GM18520 (cell line): ENCODE data around the gene CRLF2.
"Not testable (repeated sequence)": the region's sequence is repeated elsewhere in the genome, so short reads cannot be mapped to it uniquely, and the experiment has no call there.

ENCODE experiments used
- ATAC-seq: cut with Tn5 transposase; IDR thresholded peaks from one replicate; pipeline ENCODE4 v1.9.1; 2021; ENCODE audit not compliant: unreplicated experiment

CRLF2 gene

DNA sequence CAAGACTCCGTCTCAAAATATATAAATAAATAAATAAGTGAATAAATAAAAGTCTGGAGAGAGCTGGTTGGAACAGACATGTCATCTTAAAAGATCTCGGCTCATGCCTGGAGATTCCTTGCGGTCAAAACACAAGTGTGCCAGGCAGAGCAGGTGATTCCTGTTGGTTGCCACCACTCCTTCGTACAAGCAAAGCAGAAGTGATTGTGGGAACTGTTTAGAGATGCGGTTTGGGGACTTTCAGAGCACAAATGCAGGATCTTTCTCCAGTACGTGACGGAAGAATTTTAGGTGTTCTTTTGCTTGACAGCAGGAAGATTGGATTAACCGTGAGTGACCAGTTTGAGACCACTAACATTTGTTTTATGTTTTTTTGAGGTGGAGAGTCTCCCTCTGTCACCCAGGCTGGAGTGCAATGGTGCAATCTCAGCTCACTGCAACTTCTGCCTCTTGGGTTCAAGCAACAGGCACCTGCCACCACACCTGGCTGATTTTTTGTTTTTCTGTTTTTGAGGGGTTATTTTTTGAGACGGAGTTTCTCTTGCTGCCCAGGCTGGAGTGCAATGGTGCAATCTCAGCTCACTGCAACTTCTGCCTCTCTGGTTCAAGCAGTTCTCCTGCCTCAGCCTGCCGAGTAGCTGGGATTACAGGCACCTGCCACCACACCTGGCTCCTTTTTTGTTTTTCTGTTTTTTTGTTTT is 2.8 kb upstream of the CRLF2 start:
- ATAC-seq = no peak

DNA sequence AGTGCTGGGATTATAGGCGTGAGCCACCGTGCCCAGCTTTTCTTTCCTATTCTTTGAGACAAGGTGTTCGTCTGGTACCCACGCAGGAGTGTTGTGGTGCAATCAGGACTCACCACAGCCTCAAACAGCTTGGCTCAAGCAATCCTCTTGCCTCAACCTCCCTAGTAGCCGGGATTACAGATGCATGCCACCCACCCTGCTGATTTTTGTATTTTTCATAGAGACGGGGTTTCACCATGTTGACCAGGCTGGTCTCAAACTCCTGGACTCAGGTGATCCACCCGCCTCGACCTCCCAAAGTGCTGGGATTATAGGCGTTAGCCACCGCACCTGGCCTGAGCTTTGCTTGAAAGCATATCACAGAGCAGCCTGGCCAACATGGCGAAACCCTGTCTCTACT is 1.5 kb upstream of the CRLF2 start:
- no peak for ATAC-seq

DNA sequence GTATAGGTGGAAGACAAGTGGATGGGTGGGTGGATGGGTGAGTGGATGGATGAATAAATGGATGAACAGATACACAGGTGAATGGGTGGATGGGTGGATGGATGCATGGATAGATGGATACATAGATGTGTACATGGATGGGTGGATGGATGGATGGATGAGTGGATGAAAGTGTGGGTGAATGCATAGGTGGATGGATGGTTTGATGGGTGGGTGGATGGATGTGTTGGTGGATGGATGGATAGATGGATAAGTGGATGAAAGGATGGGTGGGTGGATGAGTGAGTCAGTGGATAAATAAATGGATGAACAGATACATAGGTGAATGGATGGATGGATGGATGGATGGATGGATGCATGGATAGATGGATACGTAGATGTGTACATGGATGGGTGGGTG is 1.6 kb downstream of the CRLF2 start:
- ATAC-seq = no peak

DNA sequence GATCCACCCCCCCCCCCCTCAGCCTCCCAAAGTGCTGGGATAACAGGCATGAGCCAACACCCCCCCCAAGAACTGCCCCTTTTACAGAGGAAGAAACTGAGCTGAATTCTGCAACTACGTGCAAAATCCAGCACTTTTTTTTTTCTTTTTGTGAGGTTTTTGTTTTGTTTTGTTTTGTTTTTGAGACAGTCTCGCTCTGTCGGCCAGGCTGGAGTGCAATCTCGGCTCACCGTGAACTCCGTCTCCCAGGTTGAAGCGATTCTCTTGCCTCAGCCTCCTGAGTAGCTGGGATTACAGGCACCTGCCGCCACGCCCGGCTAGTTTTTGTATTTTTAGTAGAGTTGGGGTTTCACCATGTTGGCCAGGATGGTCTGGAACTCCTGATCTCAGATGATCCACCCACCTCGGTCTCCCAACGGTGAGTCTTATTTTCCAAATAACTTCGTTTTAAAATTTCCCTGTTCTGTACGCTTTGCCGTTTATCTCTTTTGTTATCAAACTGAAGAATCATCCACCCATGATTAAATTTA is 4.9 kb downstream of the CRLF2 start:
- ATAC-seq = no peak

DNA sequence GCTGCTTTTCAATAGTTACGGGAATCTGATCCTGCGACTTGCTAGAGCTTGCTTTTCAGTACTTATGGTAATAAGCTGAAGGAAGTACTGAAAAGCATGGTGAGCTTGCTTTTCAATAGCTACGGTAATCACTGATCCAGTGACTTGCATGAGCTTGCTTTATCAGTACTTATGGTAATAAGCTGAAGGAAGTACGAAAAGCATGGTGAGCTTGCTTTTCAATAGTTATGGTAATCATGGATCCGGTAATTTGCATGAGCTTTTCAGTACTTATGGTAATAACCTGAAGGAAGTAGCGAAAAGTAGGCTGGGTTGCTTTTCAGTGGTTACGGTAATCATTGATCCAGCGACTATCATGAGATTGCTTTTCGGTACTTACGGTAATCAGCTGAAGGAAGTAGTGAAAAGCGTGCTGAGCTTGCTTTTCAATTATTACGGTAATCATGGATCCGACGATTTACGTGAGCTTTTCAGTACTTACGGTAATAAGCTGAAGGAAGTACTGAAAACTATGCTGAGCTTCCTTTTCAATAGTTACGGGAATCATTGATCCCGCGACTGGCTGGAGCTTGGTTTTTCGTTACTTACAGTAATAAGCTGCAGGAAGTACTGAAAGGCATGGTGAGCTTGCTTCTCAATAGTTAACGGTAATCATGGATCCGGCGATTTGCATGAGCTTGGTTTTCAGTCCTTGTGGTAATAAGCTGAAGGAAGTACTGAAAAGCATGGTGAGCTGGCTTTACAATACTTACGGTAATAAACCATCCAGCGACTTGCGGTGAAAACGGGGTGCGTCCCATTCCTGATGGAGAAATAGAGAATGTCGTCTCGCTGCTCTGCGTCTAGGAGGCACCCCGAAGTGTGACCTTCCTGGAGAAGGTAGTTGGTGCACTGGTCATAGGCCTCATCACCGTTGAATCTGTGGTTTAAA is 6.5 kb downstream of the CRLF2 start:
- no peak for ATAC-seq

DNA sequence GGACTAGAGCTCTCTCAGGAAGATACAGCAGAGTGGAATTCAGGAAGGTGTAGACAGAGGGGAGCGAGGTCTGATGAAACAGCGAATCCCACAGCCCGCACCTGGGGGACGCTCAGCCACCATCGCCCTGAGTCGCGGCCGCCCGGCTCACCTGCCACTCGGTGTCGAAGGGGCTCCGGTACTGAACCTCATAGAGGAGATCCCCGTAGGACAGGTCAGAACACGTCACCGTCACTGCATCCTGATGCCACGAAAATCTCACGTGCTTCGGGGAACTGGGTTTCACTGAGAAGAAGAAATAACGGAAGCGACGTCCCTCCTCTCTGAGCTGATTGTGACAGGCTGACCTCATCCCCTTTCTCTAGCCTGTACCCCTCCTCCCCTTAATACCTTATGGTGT is 10.2 kb downstream of the CRLF2 start:
- no peak for ATAC-seq

DNA sequence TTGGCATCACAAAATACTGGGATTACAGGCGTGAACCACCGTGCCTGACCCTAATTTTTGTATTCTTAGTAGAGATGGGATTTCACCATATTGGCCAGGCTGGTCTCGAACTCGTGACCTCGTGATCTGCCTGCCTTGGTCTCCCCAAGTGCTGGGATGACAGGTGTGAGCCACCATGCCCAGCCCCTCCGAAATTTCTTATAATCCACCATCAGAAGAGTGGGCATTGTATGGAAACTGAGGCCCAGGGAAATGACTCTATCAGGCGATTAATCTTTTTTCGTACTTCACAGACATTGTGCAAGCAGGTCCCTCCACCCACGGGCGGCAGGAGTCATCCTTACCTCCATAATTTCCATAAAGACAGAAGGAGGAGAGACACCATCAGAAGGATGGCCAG is 16.0 kb downstream of the CRLF2 start:
- no peak for ATAC-seq

DNA sequence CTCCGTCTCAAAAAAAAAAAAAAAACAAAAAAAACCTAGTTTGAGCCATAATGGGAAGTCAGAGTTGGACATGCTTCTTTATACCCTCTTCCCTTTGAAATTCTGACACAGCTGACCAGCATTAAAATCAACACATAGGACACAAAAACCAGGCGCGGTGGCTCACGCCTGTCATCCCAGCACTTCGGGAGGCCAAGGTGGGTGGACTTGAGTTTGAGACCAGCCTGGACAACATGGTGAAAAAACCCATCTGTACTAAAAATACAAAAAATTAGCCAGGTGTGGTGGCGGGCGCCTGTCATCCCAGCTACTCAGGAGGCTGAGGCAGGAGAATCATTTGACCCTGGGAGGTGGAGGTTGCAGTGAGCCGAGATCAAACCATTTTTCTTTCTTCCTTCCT is 20.3 kb downstream of the CRLF2 start:
- ATAC-seq = not testable (repeated sequence)

DNA sequence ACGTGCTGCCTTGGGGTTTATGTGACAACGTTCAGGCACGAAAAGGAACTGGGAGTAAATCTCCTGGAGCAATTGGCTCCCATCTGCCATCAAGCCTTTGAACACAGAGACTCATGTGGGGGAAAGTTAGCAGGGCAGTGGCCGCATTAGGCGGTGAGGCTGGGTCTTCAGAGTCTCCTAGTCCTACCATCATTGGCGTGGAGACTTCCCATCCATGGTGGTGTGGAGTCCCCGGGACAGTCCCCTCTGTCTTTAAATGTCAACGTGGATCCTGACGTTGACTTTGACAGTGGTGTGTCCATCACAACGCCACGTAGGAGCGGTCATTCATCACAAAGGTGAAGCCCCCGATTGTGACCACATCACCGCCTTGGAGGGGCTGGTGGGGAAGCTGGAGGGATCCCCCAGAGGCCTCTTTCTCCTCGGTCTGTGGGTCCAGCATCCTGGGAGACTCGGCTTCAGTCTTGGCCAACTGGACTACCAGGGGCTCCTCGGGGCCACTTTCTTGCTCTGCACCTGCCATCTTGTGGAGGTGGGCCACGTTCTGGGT is 21.8 kb downstream of the CRLF2 start:
- no peak for ATAC-seq

DNA sequence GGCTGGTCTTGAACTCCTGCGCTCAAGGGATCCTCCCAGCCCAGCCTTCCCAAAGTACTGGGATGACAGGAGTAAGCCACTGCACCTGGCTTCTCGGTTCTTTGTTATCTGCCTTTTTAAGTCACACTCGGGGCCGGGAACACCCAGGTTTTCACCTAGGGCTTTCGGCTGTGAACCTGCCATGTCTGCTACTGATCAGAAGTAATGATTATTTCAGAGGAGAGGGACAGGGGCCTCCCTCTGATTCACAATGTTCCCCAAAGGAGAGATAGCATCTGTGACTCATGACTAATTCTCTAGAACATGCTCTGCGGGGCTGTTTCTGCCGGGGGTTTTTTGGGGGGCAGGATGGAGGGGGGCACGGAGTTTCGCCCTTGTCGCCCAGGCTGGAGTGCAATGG is 26.9 kb downstream of the CRLF2 start:
- no peak for ATAC-seq

DNA sequence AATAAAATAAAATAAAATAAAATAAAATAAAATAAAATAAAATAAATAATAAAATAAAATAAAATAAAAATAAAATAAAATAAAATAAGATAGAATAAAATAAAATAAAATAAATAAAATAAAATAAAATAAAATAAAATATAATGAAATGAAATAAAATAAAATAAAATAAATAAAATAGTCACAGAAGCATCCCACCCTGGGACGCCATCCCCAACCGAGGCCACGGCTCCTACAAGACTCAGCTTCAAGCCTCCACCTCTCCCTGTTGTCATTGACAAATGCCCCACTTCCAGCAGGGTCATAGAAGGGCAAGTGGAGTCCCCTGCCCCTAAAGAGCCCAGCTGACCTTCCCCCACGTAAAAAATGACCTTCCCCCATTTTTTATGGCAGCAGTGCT is 30.2 kb downstream of the CRLF2 start:
- no peak for ATAC-seq

DNA sequence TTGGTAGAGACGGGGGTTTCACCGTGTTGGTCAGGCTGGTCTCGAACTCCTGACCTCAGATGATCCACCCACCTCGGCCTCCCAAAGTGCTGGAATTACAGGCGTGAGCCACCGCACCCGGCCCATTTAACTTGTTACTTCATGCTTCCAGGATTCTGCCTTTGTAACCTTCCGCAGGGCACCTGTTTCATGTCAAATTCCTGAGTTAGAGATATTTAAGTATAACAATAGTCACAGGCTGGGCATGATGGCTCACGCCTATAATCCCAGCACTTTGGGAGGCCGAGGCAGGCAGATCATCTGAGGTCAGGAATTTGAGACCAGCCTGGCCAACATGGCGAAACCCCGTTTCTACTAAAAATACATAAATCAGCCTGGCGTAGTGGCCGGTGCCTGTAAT is 30.8 kb downstream of the CRLF2 start:
- not testable (repeated sequence) for ATAC-seq

DNA sequence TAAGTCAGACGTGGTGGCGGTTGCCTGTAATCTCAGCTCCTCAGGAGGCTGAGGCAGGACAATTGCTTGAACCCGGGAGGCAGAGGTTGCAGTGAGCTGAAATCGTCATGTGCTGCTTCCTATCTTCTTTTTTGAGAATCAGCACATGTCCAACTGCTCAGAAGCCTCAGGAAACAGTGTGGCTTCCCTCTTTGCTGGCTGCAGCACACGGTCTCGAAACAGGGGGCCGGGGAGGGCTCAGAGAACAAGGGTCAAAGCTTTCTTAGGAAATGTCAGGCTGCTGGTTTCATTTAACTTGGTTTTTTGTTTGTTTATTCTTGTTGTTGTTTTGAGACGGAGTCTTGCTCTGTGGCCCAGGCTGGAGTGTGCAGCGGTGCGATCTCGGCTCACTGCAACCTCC is 31.3 kb downstream of the CRLF2 start:
- ATAC-seq = no peak

DNA sequence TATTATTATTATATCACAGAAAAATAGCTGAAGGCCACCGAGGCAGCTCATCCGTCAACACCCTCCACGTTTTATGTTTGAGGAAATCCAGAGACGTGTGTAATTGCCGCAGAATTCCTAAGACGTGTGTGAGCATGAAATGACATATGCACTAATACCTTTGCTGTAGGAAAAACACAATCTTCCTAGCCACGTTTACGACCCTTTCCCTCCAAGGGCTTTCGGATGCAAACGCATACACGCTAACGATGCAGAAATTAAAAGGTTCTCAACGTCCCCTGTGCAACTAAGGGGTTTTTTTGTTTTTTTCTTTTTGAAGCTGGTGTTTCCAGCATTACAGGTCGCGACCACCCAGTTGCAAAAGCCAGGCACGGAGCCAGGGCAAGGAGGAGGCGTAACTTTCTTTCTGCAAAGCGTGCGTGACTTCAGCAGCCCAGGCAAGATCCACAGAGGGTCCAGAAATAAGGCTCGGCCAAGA is 33.8 kb downstream of the CRLF2 start:
- no peak for ATAC-seq

DNA sequence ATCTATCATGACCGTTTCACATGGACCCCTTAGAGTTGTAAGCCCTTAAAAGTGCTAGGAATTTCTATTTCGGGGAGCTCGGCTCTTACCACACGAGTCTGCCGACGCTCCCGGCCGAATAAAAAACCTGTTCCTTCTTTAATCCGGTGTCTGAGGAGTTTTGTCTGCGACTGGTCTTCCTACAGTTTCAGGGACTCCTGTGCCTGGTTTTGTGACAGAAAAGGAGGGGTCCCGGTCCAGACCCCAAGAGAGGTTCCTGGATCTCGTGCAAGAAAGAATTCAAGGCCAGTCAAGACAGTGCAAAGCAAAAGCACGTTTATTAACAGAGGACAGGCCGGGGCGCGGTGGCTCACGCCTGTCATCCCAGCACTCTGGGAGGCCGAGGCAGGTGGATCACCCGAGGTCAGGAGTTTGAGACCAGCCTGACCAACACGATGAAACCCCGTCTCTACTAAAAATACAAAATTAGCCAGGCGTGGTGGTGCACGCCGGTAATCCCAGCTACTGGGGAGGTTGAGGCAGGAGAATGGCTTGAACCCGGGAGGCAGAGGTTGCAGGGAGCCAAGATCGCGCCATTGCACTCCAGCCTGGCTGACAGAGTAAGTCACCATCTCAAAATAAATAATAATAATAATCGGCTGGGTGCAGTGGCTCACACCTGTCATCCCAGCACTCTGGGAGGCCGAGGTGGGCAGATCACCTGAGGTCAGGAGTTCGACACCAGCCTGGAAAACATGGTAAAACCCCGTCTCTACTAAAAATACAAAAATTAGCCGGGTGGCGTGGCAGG is 35.7 kb downstream of the CRLF2 start:
- ATAC-seq = not testable (repeated sequence)

DNA sequence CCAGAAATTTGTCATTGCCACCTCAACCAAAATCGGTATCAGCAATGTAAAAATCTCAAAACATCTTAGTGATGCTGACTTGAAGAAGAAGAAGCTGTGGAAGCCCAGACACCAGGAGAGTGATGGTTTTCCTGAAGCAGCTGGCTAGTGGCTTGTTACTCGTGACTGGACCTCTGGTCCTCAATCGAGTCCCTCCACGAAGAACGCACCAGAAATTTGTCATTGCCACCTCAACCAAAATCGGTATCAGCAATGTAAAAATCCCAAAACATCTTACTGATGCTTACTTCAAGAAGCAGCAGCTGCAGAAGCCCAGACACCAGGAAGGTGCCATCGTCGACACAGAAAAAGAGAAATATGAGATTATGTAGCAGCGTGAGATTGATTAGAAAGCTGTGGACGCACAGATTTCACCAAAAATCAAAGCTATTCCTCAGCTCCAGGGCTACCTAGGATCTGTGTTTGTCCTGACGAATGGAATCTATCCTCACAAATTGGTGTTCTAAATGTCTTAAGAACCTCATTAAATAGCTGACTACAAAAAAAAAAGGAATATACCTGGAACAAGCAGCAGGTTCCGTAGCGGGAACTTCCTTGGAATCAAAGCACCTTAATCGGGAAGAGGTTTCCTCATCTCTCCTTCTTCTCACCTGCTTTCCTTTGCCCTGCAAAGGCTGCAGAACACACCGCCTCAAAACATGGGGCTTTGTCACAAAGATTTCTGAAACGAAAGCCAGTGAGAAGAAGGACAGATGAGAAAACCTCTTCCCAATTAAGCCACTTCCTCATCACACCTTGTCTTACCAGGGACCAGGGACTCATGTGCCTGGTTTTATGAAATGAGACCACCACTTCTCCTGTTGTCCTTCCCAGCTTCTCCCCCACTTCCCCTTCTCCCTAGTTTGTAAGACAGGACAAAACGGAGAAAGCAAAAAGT is 37.6 kb downstream of the CRLF2 start:
- ATAC-seq = not testable (repeated sequence)

DNA sequence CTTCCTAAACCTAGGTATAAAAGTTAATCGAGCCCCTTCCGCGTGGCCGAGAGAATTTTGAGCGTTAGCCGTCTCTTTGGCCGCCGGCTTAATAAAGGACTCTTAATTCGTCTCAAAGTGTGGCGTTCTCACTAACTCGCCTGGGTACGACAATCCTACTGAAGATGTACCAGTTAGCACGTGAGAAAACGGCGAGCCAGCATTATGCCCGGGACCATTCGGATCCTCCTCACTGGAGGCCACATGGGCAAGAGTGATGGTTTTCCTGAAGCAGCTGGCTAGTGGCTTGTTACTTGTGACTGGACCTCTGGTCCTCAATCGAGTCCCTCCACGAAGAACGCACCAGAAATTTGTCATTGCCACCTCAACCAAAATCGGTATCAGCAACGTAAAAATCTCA is 39.0 kb downstream of the CRLF2 start:
- not testable (repeated sequence) for ATAC-seq

DNA sequence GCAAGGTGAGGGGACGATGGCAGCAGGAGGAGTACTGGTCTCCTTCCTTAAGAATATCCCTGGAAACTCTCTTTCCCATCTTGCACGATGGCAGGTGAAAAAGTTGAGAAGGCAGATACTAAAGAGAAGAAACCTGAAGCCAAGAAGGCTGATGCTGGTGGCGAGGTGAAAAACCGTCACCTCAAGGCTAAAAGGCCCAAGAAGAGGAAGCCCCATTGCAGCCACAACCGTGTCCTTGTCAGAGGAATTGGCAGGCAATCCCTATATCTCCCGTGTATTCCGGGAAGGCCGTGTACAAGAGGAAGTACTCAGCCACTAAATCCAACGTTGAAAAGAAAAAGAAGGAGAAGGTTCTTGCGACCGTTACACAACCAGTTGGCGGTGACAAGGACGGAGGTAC is 40.0 kb downstream of the CRLF2 start:
- ATAC-seq = no peak

DNA sequence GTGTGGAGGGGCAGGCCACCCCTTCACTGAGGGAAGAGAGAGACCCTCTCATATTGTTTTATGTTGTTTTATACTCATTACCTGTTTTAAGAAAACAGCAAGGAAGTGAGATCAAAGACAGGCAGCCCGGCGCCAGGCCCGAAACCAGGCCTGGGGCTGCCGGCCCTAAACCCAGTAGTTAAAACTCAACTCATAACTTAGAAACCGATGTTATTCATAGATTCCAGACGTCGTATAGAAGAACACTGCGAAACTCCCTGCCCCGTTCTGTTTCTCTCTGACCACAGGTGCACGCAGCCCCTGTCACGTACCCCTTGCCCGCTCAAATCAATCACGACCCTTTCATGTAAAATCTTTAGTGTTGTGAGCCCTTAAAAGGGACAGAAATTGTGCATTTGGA is 40.5 kb downstream of the CRLF2 start:
- not testable (repeated sequence) for ATAC-seq

DNA sequence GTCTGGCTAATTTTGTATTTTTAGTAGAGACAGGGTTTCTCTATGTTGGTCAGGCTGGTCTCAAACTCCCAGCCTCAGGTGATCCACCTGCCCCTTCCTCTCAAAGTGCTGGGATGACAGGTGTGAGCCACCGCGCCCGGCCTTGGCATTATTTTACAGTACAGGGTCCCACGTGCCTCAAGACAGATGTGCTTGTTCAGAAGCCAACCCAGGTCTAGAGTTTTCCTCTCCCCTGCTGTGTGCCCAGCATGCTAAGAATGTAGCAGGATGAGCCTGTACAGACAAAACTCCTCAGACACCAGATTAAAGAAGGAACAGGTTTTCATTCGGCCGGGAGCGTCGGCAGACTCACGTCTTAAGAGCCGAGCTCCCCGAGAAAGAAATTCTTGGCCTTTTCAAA is 42.2 kb downstream of the CRLF2 start:
- ATAC-seq = no peak
